GM19455 (cell line): ENCODE data around the gene DCAF17.
"Not testable (repeated sequence)": the region's sequence is repeated elsewhere in the genome, so short reads cannot be mapped to it uniquely, and the experiment has no call there.

Source experiments
- ATAC-seq: cut with Tn5 transposase; IDR thresholded peaks from one replicate; pipeline ENCODE4 v1.9.1; 2021; ENCODE audit not compliant: unreplicated experiment

DCAF17 gene

DNA sequence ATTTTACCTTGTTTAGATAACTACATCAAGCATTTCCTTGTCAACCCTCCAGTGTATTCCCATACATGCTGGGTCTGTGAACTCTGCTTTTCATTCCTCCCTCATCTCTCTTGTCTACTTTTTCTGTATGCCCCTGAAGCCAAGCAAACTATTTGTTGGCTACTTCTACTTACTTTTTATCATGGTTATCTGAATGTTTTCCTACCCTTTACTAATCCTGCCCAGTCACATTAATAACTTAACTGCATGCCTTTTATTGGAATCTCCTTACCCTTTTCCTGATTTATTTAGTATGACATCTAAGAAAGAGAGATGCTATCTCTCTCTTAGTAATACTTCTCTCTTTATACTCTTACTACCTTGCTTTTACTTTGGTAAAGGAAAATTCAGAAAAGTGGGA is 17.0 kb downstream of the DCAF17 start:
- ATAC-seq: no peak

- no peak for ATAC-seq
These were observed 18.7 kb downstream of the DCAF17 start for GRCh38 chr2:171452773-171453172.

- ATAC-seq: no peak
These were observed 25.5 kb downstream of the DCAF17 start for GRCh38 chr2:171459498-171459897.

- no peak for ATAC-seq
These were observed 26.5 kb downstream of the DCAF17 start for GRCh38 chr2:171460537-171460936.

DNA sequence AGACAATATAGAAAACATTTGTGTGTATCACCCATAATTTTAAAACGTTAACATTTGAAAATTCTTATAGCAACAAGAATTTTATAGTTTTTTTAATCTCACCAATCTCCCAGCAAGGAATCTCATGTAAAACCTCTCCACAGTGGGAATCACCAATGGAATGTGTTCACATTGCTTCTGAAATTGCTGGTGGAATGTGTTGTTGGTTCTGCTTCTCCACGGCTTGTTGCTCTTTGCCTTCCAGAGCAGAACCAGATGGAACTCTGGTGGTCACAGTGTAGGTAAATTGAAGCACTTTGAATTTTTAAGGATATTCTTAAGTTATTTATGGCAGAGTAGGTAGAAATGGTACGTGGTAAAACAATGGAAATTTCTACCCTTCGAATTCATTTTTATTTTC is 35.1 kb downstream of the DCAF17 start:
- ATAC-seq: no peak

- ATAC-seq: no peak
These were observed 36.1 kb downstream of the DCAF17 start for GRCh38 chr2:171470129-171470528.

- ATAC-seq: no peak
These were observed 42.0 kb downstream of the DCAF17 start for GRCh38 chr2:171475979-171476378.

DNA sequence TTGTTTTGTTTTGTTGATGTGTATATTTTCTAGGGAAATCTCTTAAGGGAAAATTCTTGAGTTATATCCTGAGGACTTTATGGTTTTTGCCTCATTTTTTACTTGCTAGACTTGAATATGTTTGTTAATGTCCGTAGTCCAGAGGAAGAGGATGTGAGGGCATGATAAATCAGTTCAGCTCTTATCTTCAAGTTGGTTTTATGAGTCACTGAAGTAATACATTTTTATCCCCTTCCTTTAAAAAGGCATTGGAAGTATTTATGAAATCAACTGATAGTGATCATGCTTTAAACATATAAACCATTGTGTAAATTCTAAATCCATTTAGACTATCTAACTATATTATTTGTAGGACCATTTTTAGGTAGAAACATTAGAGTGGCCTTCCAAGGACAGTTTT is 44.3 kb downstream of the DCAF17 start:
- no peak for ATAC-seq

DNA sequence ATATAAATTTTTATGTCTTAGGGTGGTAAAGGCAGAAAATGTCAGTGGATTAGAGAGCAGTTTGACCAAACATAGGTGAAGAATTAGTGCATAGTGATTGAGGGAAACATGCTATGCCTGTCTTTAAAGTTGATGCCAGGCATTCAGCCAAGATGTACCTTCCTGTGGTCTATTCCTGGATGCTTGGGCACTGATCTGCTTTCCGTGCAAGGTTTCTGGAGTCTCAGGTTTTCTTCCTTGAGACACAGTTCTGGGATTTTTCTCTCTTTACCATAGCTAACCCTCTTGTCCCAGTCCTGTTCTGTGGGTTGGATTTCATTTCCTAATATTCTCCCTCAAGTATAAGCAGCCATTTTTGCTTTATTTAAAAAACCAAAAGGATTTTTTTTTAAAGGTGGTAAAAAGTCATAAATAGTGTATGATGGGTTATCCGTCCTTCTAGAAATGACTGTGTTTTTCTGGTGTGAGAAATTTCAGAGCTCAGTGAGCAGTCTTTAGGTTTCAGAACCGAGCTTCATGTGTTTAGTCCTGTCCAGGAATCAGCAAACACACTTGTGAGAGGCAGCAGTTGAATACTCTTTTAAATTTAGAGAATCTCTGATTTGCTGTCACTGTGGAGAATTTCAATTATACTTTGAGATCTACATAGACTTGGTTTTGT is 45.3 kb downstream of the DCAF17 start:
- ATAC-seq: peak; percentile 61

- ATAC-seq: no peak
These were observed 46.9 kb downstream of the DCAF17 start for GRCh38 chr2:171480908-171481307.

GRCh38 chr2:171482308-171482707 is 48.3 kb downstream of the DCAF17 start:
- peak; percentile 45 for ATAC-seq

- ATAC-seq: no peak
These were observed 48.9 kb downstream of the DCAF17 start for GRCh38 chr2:171482877-171483276.

GRCh38 chr2:171483793-171484192 is 49.8 kb downstream of the DCAF17 start:
- no peak for ATAC-seq

- ATAC-seq: no peak
These were observed 51.1 kb downstream of the DCAF17 start for GRCh38 chr2:171485116-171485515.

GRCh38 chr2:171487201-171487600 is 53.2 kb downstream of the DCAF17 start:
- ATAC-seq: no peak

- no peak for ATAC-seq
These were observed 53.8 kb downstream of the DCAF17 start for GRCh38 chr2:171487803-171488259.

DNA sequence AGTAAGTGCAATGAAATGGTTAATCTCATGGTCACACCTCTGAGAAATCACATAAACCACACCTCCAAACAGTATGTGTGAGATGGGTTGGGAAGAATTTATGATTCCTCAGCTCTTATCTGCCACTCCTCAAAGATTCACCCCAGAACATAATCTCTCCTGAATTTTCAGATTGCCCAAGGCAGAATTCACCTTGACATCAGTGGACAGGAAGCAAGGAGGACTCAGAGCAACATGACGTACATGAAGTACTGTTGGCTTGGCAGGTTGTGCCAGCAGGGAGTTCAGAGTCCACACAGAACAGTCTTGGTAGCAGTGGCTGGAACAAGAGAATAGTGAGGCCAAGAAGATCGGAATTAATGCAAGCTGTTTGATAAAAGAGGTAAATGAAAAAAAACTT is 56.6 kb downstream of the DCAF17 start:
- ATAC-seq: no peak

- ATAC-seq: no peak
These were observed 57.3 kb downstream of the DCAF17 start for GRCh38 chr2:171491292-171491691.

DNA sequence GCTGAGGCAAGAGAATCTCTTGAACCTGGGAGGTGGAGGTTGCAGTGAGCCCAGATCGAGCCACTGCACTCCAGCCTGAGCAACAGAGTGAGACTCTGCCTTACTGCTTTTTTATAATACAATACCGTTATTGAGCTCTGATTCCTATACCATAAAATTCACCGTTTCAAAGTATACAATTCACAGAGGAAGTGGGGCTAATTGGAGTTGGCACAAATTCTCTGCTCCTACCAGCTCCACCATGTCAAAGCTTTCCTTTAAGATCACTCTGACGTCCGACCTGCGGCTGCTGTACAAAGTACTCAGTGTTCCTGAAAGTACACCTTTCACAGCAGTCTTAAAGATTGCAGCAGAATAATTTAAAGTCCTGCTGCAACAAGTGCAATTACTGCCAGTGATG is 58.6 kb downstream of the DCAF17 start:
- no peak for ATAC-seq

GRCh38 chr2:171497664-171498063 is 63.6 kb downstream of the DCAF17 start:
- ATAC-seq: not testable (repeated sequence)

GRCh38 chr2:171505374-171505773 is 71.3 kb downstream of the DCAF17 start:
- ATAC-seq: no peak

DNA sequence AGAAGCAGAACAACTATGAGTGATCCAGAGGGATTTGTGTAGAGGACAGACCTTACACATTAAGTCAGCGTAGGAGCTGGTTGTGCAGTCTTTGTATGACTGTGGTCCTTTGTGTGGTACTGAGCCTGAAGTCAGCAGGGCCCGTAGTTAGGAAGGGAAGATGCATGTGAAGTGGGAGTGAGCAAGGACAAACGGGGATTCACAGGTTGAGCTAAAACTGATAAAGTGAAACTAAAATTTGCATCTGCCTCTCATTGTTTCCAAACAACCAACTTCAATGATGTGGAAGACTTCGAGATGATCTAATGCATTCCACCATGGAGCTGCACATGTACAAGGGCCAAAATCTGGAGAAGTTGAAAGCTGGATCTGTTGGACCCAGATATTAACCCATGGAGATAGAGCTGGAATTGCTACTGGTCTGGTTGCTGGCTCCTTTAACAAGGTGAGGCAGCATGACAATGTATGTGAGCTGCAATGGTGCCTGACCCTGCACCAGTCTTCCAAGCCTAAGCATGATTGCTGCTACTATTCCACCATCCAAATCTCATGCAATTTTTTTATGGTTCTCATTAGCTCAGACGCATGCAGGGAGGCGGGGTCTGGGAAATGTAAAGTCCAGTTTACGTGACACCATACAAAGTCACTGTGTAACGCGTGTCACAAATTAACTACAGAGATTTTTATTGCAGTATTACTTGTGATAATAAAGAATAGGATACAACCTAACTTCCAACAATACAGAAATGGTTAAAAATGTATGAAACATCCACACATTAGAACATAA is 76.1 kb downstream of the DCAF17 start:
- peak; percentile 69 for ATAC-seq
